CD14-positive monocyte (primary cell): ENCODE data around the gene RASSF5. TPM values are rescaled to one million over a fixed set of nuclear protein-coding genes. Genes with fewer than 3 reads are reported as not detected.

ENCODE experiments used
- DNase-seq, 3 donors: peaks; one replicate each; pipeline ENCODE4 v3.0.0-alpha.2; 2011 to 2022
- H2AFZ ChIP-seq: 2 replicates; pipeline ENCODE4 v1.6.0; 2012; ENCODE audit warnings: mild to moderate bottlenecking, low read depth, low read length, inconsistent platforms; ENCODE audit not compliant: insufficient read depth, poor library complexity, severe bottlenecking
- H3K27ac ChIP-seq, 2 donors: 1 replicate in 1 of 2; 2 replicates in 1 of 2; pipeline ENCODE4 v1.5.1; 2012 to 2013; ENCODE audit warnings: low read length in 2 of 2, control low read depth in 1 of 2, inconsistent platforms in 1 of 2, low read depth in 1 of 2, mild to moderate bottlenecking in 1 of 2
- H3K27me3 ChIP-seq, 2 donors: one replicate each; pipeline versions ENCODE4 v1.6.0 to v1.6.1; 2011 to 2013; ENCODE audit warnings: low read length in 2 of 2; ENCODE audit not compliant: control insufficient read depth in 2 of 2, insufficient read depth in 2 of 2
- H3K36me3 ChIP-seq, 2 donors: replicated peaks in 1 of 2; 1 replicate in 1 of 2; 2 replicates in 1 of 2; pipeline versions ENCODE4 v1.5.1 to v1.6.1; 2012 to 2013; ENCODE audit warnings: low read length in 2 of 2, control low read depth in 1 of 2, inconsistent platforms in 1 of 2, mild to moderate bottlenecking in 1 of 2; ENCODE audit not compliant: insufficient read depth in 2 of 2, control insufficient read depth in 1 of 2
- H3K4me1 ChIP-seq, 2 donors: 1 replicate in 1 of 2; 2 replicates in 1 of 2; pipeline versions ENCODE4 v1.5.1 to v1.6.1; 2012 to 2013; ENCODE audit warnings: low read length in 2 of 2, control low read depth in 1 of 2, inconsistent platforms in 1 of 2, mild to moderate bottlenecking in 1 of 2, moderate library complexity in 1 of 2; ENCODE audit not compliant: insufficient read depth in 2 of 2, control insufficient read depth in 1 of 2
- H3K4me2 ChIP-seq: replicated peaks from 2 replicates; pipeline ENCODE3; 2012; ENCODE audit warnings: low read length, moderate library complexity, mild to moderate bottlenecking; ENCODE audit not compliant: poor library complexity, severe bottlenecking; ENCODE audit errors: extremely low read depth
- H3K4me3 ChIP-seq, 3 experiments: fragments of 200-600 bp in 1 of 3; sonication (generic) in 1 of 3; replicated peaks in 1 of 3; 1 replicate in 2 of 3; 2 replicates in 1 of 3; pipeline ENCODE4 v1.5.1; 2011 to 2013; ENCODE audit warnings: low read length in 3 of 3, mild to moderate bottlenecking in 3 of 3, control low read depth in 2 of 3, low read depth in 2 of 3, inconsistent platforms in 1 of 3, moderate library complexity in 1 of 3
- H3K79me2 ChIP-seq: 2 replicates; pipeline ENCODE4 v1.6.0; 2012; ENCODE audit warnings: mild to moderate bottlenecking, control low read depth, inconsistent platforms, low read length, moderate library complexity; ENCODE audit not compliant: insufficient read depth
- H3K9ac ChIP-seq: 2 replicates; pipeline ENCODE4 v1.6.0; 2017; ENCODE audit warnings: low read length, mild to moderate bottlenecking; ENCODE audit not compliant: insufficient read depth, poor library complexity, severe bottlenecking
- H3K9me3 ChIP-seq, 2 donors: replicated peaks in 1 of 2; 1 replicate in 1 of 2; 2 replicates in 1 of 2; pipeline versions ENCODE4 v1.5.1 to v1.6.1; 2012 to 2013; ENCODE audit warnings: low read length in 2 of 2, control low read depth in 1 of 2; ENCODE audit not compliant: control insufficient read depth in 1 of 2, insufficient read depth in 1 of 2
- H4K20me1 ChIP-seq: 2 replicates; pipeline ENCODE4 v1.6.0; 2012; ENCODE audit warnings: mild to moderate bottlenecking, low read length, control low read depth, moderate library complexity; ENCODE audit not compliant: insufficient read depth
- H3K27ac Mint-ChIP-seq, 7 donors: one replicate each; pipeline ENCODE4 v1.8.0; 2020; ENCODE audit warnings: mild to moderate bottlenecking in 7 of 7, mixed read lengths in 7 of 7, moderate library complexity in 6 of 7, inconsistent platforms in 2 of 7
- H3K27me3 Mint-ChIP-seq, 3 donors: one replicate each; pipeline ENCODE4 v1.8.0; 2021 to 2022; ENCODE audit warnings: low read depth in 3 of 3, mild to moderate bottlenecking in 3 of 3, mixed read lengths in 3 of 3, moderate library complexity in 3 of 3, inconsistent platforms in 1 of 3
- H3K36me3 Mint-ChIP-seq, 2 donors: one replicate each; pipeline ENCODE4 v1.8.0; 2020; ENCODE audit warnings: mixed read lengths in 2 of 2, inconsistent platforms in 1 of 2, mild to moderate bottlenecking in 1 of 2
- H3K4me1 Mint-ChIP-seq: one replicate; pipeline ENCODE4 v1.8.0; 2020; ENCODE audit warnings: mild to moderate bottlenecking, mixed read lengths
- H3K4me3 Mint-ChIP-seq, 2 donors: one replicate each; pipeline ENCODE4 v1.8.0; 2020; ENCODE audit warnings: mild to moderate bottlenecking in 2 of 2, mixed read lengths in 2 of 2, moderate library complexity in 1 of 2
- H3K9me3 Mint-ChIP-seq, 7 donors: one replicate each; pipeline ENCODE4 v1.8.0; 2020 to 2022; ENCODE audit warnings: mixed read lengths in 7 of 7, mild to moderate bottlenecking in 6 of 7, moderate library complexity in 6 of 7, inconsistent platforms in 2 of 7
- WGBS: methylation state at CpG from one replicate; pipeline ENCODE4 v1.1.5; 2013; ENCODE audit warnings: missing lambda C conversion rate; ENCODE audit not compliant: insufficient coverage; 5-methylcytosine and 5-hydroxymethylcytosine counted together
- intact Hi-C, 2 donors: fragments of 100-400 bp; cut with micrococcal nuclease; formaldehyde crosslinking; loops; one replicate each; pipeline versions ENCODE4 v1.15.0 to v1.15.1; 2023
- polyA plus RNA-seq, 3 donors: library from polyadenylated mRNA; depleted of rRNA in 1 of 3; unstranded in 2 of 3; stranded (reverse) in 1 of 3; fragments of 300-500 nt in 2 of 3; fragments of >200 nt in 1 of 3; fragmentation: Illumina TruSeq in 2 of 3; gene quantifications; 1 replicate in 2 of 3; 2 replicates in 1 of 3; pipeline ENCODE4 v1.2.3, GENCODE V29; 2012 to 2021
- TF ChIP-seq, protein P1 (sequence below): fragments of 200-600 bp; IDR thresholded peaks from one replicate; pipeline ENCODE4 v1.8.0; 2022; ENCODE audit warnings: antibody characterized with exemption, mild to moderate bottlenecking

The RASSF5 gene
- polyA plus RNA-seq, 3 donors: 81.6 to 129 (median 127) TPM

DNA sequence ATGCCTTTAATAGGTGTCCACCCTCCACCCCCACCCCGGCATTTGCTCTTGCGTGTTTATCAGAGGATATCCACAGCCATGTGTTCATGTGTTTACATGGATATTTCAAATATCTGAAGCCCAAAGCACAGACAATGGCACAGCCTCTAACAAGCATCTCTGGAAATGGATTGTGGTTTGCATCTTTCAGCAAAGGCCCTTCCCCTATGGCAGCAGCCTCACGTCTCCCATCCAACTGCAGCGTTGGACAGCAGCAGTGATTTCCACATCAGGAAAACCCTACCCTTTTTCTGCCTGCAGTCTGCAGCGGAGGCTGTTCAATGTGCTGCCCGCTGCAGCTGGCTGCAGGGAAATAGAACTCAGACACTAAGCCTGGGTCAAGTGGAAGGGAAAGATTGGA is 1.6 kb downstream of the RASSF5 start:
- H3K36me3 ChIP-seq: no peaks in the 10 kb centered on the region
- H3K4me1 ChIP-seq: peaks cover 29 to 51% of the 10 kb centered on the region in 2 donors
- no peaks in the 10 kb centered on the region for H3K9me3 ChIP-seq
- no peak overlapping the region for H2AFZ ChIP-seq
- intact Hi-C loops: no loop called here
- peaks cover 32 to 54% of the 10 kb centered on the region in 2 donors for H3K27me3 ChIP-seq
- no peak overlapping the region for H3K4me2 ChIP-seq
- TF ChIP-seq, protein P1, sequence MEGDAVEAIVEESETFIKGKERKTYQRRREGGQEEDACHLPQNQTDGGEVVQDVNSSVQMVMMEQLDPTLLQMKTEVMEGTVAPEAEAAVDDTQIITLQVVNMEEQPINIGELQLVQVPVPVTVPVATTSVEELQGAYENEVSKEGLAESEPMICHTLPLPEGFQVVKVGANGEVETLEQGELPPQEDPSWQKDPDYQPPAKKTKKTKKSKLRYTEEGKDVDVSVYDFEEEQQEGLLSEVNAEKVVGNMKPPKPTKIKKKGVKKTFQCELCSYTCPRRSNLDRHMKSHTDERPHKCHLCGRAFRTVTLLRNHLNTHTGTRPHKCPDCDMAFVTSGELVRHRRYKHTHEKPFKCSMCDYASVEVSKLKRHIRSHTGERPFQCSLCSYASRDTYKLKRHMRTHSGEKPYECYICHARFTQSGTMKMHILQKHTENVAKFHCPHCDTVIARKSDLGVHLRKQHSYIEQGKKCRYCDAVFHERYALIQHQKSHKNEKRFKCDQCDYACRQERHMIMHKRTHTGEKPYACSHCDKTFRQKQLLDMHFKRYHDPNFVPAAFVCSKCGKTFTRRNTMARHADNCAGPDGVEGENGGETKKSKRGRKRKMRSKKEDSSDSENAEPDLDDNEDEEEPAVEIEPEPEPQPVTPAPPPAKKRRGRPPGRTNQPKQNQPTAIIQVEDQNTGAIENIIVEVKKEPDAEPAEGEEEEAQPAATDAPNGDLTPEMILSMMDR: no peak
- H3K4me3 ChIP-seq: peak overlapping the region in 1 of 3 experiments; percentile 75
- no peak for DNase-seq
- Mint-ChIP-seq H3K27ac (no peak overlapping the region), H3K9me3 (peaks cover 0 to 8% (median 5%) of the 10 kb centered on the region in 7 donors), H3K36me3 (peaks cover 10 to 19% of the 10 kb centered on the region in 2 donors), H3K27me3 (peaks cover 49 to 83% (median 59%) of the 10 kb centered on the region in 3 donors), H3K4me3 (peak overlapping the region; percentile 76 to 85), H3K4me1 (peaks cover 47% of the 10 kb centered on the region)
- no peak overlapping the region for H3K27ac ChIP-seq
- 73% methylated on average over 2 of the region's 6 CpGs for WGBS
- no peak overlapping the region for H3K9ac ChIP-seq
- H3K79me2 ChIP-seq: no peaks in the 10 kb centered on the region
- no peaks in the 10 kb centered on the region for H4K20me1 ChIP-seq

DNA sequence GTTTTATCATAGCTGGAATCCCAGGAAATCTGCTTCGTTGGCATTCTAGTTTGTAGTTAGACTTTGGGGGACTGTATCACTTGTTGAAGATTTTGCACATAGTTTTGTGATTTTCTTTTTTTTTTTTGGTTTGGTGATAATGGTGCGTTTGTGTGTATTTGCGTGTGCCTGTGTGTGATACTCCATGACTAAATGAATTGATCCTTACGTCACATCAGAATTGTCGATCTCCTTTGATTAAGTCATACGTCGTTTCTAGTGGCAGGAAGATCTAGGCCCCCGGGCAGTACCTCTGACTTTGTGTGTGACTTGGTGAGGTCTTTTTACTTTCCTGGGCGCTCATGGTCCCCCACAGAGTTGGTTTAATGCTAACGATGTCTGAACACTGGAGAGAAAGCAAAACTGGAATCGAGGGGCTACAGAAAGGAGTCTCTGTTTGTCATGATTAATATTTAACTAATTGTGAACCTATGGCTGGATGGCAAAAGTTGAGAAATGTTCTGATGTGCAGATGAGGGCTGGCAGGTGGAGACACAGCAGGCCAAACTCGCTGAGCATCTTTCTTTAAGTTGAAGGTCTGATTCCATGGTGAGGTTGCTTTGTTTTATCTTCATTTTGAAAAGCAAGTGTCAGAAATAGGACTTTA is 2.4 kb downstream of the RASSF5 start:
- H3K27me3 Mint-ChIP-seq: peaks cover 47 to 80% (median 61%) of the 10 kb centered on the region in 3 donors
- no peak overlapping the region for H3K27ac Mint-ChIP-seq
- DNase-seq: no peak
- peaks cover 47% of the 10 kb centered on the region for H3K4me1 Mint-ChIP-seq
- TF ChIP-seq, protein P1: no peak
- H3K9me3 Mint-ChIP-seq: peaks cover 0 to 8% (median 5%) of the 10 kb centered on the region in 7 donors
- 93% methylated on average over 8 of the region's 12 CpGs for WGBS
- Histone ChIP-seq H3K4me1 (peaks cover 29 to 51% of the 10 kb centered on the region in 2 donors), H3K4me3 (no peak overlapping the region), H3K36me3 (no peaks in the 10 kb centered on the region), H3K4me2 (no peak overlapping the region), H3K9ac (no peak overlapping the region), H3K9me3 (no peaks in the 10 kb centered on the region), H2AFZ (no peak overlapping the region), H3K27me3 (peaks cover 32 to 54% of the 10 kb centered on the region in 2 donors), H3K79me2 (no peaks in the 10 kb centered on the region), H3K27ac (no peak overlapping the region), H4K20me1 (no peaks in the 10 kb centered on the region)
- peaks cover 13 to 19% of the 10 kb centered on the region in 2 donors for H3K36me3 Mint-ChIP-seq
- intact Hi-C loops: no loop called here
- H3K4me3 Mint-ChIP-seq: peak overlapping the region in 1 of 2 donors; percentile 85
